CD4-positive, alpha-beta T cell treated with Interleukin-17A for 1 hour (primary cell): ENCODE data around the gene ENDOV.

Source experiments
- DNase-seq: peaks from one replicate; pipeline ENCODE4 v3.0.0-alpha.2; 2020

The ENDOV gene

GRCh38 chr17:80433916-80434666, 19.1 kb downstream of the ENDOV start:
- no peak for DNase-seq

GRCh38 chr17:80437532-80437931, 22.6 kb downstream of the ENDOV start:
- DNase-seq, result no peak

- no peak for DNase-seq
Measured at GRCh38 chr17:80438806-80439205, 23.8 kb downstream of the ENDOV start.

GRCh38 chr17:80439499-80439898, 24.5 kb downstream of the ENDOV start:
- DNase-seq, result no peak

- peak; percentile 40 for DNase-seq
Measured at GRCh38 chr17:80441133-80441578, 26.2 kb downstream of the ENDOV start.

GRCh38 chr17:80441598-80442322, 26.8 kb downstream of the ENDOV start:
- DNase-seq, result no peak

- no peak for DNase-seq
Measured at GRCh38 chr17:80442323-80442659, 27.3 kb downstream of the ENDOV start.

- no peak for DNase-seq
Measured at GRCh38 chr17:80442764-80443163, 27.8 kb downstream of the ENDOV start.

- DNase-seq, result no peak
Measured at GRCh38 chr17:80443498-80443897, 28.5 kb downstream of the ENDOV start.

- DNase-seq, result no peak
Measured at GRCh38 chr17:80443916-80444643, 29.1 kb downstream of the ENDOV start.

- DNase-seq, result no peak
Measured at GRCh38 chr17:80444644-80444979, 29.6 kb downstream of the ENDOV start.

GRCh38 chr17:80445007-80445725, 30.2 kb downstream of the ENDOV start:
- DNase-seq, result no peak

- no peak for DNase-seq
Measured at GRCh38 chr17:80445726-80446110, 30.8 kb downstream of the ENDOV start.

- no peak for DNase-seq
Measured at GRCh38 chr17:80446645-80447405, 31.9 kb downstream of the ENDOV start.

- no peak for DNase-seq
Measured at GRCh38 chr17:80447790-80448189, 32.8 kb downstream of the ENDOV start.

- DNase-seq, result no peak
Measured at GRCh38 chr17:80449194-80449929, 34.4 kb downstream of the ENDOV start.

- DNase-seq, result no peak
Measured at GRCh38 chr17:80449930-80450576, 35.1 kb downstream of the ENDOV start.

GRCh38 chr17:80451104-80451775, 36.3 kb downstream of the ENDOV start:
- DNase-seq, result no peak

- DNase-seq, result no peak
Measured at GRCh38 chr17:80452173-80452915, 37.4 kb downstream of the ENDOV start.
